DMS114 treated with DMSO at 0.1 percent for 48 hours (cell line): ENCODE data around the gene RNF5.

ENCODE experiments used
- DNase-seq: peaks from one replicate; lab custom pipeline; 2025; ENCODE audit not compliant: unreplicated experiment; lab: John Stamatoyannopoulos, UW

Gene RNF5

DNA sequence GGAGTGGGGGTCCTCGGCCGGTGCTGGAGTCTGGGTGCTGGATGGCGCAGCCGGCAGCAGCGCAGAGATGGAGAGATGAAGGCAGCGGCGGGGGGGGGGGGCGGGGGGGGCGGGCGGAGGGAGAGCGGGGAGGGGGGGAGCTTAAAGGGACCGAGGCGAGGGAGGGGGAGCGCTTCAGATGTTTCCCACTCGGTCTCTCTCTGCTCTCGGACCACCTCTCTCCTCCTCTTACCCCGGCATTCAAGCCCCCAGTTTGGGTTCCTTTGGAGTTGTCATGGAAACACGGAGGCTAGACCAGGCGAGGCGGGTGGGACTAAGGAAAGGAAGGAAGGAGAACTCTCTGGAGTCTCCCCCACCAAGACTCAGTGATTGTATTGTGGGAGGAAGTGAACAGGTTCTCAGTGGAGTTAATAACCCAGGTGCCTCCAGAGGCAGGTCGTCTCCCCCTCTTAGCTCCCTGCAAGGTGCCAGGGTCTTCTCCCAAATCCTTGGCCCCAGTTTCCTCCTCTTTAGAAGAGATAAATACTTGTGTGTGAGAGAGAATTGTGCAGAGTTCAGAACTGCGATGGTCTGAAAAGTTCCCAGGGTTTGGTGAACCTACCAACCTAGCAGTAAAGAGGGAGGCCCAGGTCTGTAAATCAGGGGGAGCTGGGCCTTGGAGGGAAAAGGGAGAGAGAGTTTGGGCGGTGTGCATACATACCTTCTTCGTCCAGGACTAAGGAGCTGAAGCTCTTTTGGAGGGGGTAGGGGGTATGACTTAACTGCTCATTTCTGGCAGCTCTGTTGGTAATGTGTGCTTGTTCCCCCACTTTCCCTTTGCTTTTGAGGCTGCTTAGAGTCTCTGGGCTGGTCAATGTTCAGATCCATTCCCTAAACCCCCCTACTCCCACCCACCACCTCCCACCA lies 26.1 kb upstream of the RNF5 start, which contains the start of gene PRRT1:
Gene PRRT1, minus strand, starts transcription at position 77 of the 906 bp plus-strand sequence. CDS start 112 bp downstream, outside the sequence.
- DNase-seq: no peak

GRCh38 chr6:32152769-32153563 lies 25.2 kb upstream of the RNF5 start:
- no peak for DNase-seq

DNA sequence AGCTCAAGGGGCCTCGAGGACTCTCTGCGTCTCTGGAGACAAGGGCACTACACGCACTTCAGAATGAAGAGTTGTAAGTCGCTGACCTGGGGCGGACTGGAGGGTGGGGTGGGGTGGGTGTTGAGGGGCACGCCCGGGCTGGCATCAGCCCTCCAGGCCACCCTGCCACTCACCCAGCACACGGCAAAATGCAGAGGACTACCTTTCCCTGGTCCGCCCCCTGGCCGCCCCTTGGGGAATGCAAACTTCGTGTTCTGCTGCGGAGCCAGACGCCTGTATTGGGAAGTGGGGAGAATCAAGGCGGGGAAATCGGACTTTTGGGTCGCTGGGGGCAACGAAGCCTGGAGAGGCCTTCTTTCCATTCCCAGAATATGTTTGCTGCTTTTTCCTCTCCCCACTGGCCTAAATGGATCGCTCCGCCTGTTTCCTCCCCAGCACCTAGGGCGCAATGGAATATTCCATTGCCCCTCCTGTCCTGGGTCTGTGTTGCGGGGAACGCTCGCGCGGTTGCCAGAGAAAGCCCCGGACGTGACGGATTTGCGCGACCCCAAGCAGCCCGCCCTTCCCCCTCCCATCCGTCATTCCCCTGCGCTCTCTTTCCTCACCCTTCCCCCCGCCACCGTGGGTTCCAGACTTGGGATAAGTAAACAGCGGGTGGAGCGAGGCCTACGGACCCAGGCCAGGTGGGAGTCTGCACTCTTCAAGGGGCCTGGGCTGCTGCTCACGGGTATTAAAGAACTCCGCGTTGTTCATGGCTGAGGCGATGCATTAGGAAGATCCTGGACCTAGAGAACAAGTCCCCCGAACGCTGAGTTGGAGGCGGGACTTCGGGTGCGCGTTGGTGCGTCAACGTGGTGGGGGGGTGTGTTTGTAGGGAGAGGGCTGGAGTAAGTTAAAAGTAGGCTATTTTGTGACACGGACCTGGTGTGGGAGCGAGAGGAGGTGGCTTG lies 24.4 kb upstream of the RNF5 start, which contains the start of gene PPT2:
Gene PPT2, plus strand, starts transcription at position 578 of the 950 bp plus-strand sequence. CDS start 454 bp downstream, outside the sequence.
- peak; percentile 94 for DNase-seq

GRCh38 chr6:32154514-32155161 lies 23.6 kb upstream of the RNF5 start:
- peak; percentile 55 for DNase-seq

DNA sequence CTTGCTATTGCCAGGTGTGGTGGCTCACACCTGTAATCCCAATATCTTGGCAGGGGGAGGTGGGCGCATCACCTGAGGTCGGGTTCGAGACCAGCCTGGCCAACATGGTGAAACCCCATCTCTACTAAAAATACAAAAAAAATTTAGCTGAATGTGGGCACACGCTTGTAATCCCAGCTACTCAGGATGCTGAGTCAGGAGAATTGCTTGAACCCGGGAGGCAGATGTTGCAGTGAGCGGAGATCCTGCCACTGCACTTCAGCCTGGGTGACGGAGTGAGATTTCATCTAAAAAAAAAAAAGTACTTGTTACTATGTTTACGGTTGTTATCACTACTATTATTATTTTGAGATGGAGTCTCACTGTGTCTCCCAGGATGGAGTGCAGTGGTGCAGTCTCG lies 21.3 kb upstream of the RNF5 start:
- DNase-seq: no peak

- no peak for DNase-seq
Measured at GRCh38 chr6:32158052-32158451, 20.2 kb upstream of the RNF5 start.

DNA sequence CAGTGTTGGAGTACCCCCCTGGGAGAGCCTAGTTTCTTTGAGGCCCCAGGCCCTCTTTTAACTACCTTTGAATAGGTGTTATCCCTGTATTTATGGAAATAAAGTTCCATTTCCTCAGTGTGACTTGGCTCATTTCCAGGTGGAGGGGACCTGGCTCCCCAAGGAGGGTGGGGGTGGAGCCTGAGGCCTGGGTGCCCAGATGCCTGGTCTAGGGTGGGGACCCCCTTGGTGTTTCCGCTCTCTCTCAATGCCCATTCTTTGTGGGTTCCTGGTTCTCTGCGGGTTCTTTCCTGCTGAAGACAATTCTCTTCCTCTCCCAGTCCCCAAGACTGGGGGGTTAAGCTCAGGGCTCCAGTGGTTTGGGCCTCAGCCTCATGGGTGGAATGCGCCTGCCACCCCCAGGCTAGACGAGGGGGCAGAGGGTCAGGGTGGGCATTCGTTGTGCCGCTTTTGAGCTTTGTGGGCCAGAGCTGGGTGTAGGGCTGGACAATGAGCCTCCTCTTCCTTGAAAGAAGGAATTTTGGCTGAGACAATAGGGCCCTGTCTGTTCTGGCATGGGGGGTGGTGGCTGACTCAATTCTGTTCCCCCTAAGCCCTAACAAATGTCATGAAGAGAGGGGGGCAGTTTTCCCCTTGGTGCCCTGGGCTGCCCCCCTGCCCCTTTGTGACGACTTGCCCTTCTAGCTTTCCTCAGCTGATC lies 14.5 kb upstream of the RNF5 start:
- DNase-seq: no peak

DNA sequence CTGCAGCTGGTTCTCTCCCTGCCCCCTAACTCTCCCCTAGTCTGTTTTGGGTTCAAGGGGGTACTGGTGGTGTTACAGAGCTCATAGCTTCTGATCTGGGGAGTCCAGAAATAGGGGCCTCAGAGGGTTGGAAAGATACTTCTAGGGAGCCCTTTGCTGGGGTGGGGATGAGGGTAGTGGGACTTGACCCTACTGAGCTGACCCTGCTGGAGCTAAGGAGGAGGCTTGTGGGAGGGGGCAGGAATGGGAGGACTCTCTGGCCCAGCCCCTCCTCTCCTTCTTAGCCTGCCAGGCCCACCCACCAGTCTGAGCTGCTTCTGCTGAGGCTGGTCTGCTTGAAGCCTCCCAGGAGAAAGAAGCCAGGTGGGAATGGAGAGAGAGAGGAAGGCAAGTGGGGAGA lies 13.9 kb upstream of the RNF5 start, which contains the start of gene EGFL8:
Gene EGFL8, plus strand, starts transcription at position 301 of the 400 bp plus-strand sequence. CDS start 1,571 bp downstream, outside the sequence.
- no peak for DNase-seq

DNA sequence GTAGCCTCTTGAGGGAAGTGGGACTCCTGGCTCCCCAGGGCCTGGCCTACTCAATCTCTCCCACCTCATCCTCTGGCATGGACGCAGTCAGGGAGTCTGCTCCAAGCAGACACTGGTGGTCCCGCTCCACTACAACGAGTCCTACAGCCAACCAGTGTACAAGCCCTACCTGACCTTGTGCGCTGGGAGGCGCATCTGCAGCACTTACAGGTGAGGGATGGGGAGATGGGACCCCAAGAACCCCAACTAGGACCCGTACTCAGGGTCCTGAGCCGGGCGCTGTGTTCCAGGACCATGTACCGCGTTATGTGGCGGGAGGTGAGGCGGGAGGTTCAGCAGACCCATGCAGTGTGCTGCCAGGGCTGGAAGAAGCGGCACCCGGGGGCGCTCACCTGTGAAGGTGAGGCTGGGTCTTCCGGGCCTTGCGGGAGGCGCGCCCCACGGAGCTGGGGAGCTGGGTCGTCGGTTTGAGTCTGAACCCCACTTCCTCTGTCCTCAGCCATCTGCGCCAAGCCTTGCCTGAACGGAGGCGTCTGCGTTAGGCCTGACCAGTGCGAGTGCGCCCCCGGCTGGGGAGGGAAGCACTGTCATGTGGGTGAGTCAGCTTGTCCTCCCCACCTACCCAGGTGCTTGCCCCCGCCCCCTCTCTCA lies 11.7 kb upstream of the RNF5 start:
- no peak for DNase-seq

- DNase-seq: no peak
Measured at GRCh38 chr6:32167154-32167760, 10.9 kb upstream of the RNF5 start.

DNA sequence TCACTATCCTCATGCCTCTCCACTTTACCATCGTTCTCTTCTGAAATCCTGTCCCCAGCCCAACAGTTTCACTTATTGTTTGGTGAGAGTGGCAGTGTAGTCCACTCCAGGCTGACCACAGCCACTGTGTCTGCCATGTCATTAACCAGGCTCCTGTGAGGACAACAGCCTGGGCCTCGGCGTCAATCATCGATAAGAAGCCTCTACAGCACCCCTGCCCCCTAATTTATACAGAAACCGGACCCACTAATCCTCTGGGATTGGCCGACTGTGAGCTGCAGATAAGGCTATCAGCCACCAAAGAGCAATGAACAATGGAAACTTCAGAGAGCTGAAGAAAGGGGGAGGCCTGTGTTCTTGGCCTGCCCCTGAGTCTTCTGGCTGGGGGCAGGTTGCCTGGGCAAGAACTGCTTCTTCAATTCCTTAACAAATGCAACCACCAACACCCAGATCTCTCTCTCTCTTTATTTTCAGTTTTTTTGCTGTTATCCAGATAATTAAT lies 10.4 kb upstream of the RNF5 start:
- no peak for DNase-seq

DNA sequence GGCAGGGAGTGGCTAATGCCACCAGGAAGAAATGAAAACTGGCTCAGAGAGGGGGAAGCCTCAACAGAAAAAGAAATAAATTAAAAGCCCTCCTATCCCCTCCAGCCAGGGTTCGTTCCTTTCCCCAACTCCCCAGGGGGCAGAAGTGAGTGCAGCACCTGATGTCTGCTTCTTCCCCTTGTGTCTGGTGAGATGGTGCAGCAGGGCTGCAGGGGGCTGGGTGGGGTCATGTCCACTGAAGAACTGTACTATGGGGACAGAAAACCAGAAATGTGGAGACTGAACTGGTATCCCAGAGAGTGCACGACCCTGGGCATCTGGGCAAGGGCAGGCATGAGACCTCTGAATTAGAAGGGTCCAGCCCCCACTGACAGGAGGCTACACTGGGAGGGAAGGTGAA lies 9.9 kb upstream of the RNF5 start:
- DNase-seq: no peak

DNA sequence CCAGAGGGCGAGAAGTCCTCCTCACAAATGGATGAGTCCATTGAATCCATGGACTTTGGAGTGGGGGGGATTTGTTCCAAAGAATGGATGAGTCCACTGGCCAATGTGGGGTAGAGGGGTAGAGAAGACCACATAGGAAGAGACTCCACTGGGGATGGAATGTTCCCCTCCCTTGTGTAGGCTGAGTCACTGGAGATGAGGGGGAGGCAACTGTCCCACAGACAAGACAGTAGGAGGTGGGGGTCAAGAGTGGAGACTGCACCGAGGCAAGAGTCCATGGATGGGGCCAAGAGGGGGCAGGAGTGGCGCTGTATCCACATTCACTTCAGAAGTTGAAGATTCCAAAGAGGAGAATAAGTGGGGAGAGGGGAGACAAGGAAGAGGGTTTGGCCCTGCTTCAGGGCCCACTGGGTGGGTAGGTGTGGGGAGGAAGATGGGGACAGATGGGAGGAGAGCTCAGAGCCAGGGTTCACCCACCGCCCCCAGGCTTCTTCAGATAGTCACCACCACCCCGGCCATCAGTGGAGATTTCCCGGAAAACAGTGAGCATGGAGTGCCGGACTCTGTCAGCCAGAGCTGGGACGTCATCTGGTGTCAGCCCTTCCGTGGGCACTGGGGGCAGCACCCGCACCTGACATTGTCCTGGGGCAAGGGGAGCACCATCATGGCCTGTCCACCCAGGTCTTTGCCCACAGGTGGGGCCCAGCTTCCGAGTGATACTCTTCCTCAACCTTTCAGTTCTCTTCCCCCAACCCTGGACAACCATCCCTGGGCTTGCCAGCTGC lies 9.2 kb upstream of the RNF5 start:
- no peak for DNase-seq

GRCh38 chr6:32170294-32170693 lies 7.9 kb upstream of the RNF5 start:
- no peak for DNase-seq

GRCh38 chr6:32171234-32171633 lies 7.0 kb upstream of the RNF5 start:
- DNase-seq: no peak

DNA sequence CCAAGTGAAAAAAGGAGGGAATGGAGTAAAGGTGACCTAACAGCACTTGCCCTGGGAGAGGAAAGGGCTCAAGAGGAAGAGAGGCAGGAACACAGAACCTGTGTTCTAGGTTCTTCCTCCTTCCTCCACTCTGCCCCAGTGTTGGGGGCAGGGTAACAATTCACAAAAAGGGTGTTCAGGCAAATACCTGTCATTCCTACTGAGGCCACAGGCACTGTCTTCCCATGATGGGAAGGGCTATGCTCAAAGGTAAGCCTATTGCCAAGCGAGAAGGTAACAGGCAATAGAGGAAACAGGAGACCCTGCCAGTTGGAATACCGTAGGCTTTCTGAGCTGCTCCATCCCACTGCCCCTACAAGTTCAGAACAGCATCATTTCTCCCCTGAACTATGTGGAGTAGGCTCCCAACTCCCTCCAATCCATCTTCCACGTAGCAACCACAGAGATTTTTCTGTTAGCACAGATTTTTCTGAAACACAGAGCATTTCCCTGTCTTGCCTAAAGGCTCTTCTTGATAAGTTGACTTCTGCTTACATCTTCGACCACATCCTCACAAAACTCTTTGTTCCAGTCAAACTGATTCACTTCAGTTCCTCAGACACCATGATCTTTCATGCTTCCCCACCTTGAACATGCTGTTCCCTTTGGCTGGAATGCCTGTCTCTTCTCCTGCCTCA lies 5.0 kb upstream of the RNF5 start:
- no peak for DNase-seq

- DNase-seq: no peak
Measured at GRCh38 chr6:32174416-32174815, 3.8 kb upstream of the RNF5 start.
